BJ (cell line): ENCODE results near the gene COL4A4. TPM values are rescaled to one million over a fixed set of nuclear protein-coding genes. Genes with fewer than 3 reads are reported as not detected.

ENCODE experiments used
- CTCF ChIA-PET: fragments of 350-600 bp; formaldehyde crosslinking; extraction: SDS; loops from one replicate; lab custom pipeline; 2021; ENCODE audit warnings: antibody characterized with exemption, inconsistent platforms; lab: Yijun Ruan, JAX
- POLR2A ChIA-PET: fragments of 300-600 bp; sonication (Branson Sonifier 250); formaldehyde crosslinking; extraction: SDS; loops from one replicate; lab custom pipeline; 2021; ENCODE audit warnings: antibody characterized with exemption; lab: Charles Lee
- DNase-seq: peaks from one replicate; pipeline ENCODE4 v3.0.0-alpha.2; 2011; ENCODE audit warnings: low read depth
- H3K27me3 ChIP-seq: 2 replicates; pipeline ENCODE4 v1.6.0; 2011; ENCODE audit warnings: low read length; ENCODE audit not compliant: control insufficient read depth, insufficient read depth
- H3K36me3 ChIP-seq: 2 replicates; pipeline ENCODE4 v1.5.1; 2011; ENCODE audit warnings: low read length; ENCODE audit not compliant: control insufficient read depth, insufficient read depth
- H3K4me3 ChIP-seq: 2 replicates; pipeline ENCODE4 v1.5.1; 2011; ENCODE audit warnings: low read depth, mild to moderate bottlenecking, control low read depth, low read length
- polyA plus RNA-seq: library from polyadenylated mRNA; depleted of rRNA; stranded (reverse); fragments of >200 nt; gene quantifications from 2 replicates; pipeline ENCODE4 v1.2.3, GENCODE V29; 2011
- TF ChIP-seq, protein P1 (sequence below): IDR thresholded peaks from 2 replicates; pipeline ENCODE4 v1.5.1; 2011; ENCODE audit warnings: low read depth, mild to moderate bottlenecking, control low read depth, inconsistent platforms, low read length, moderate library complexity; ENCODE audit not compliant: insufficient read depth

The COL4A4 gene
- polyA plus RNA-seq, 1 experiment = 0.36 TPM

GRCh38 chr2:227201771-227202170 is 37.8 kb upstream of the COL4A4 start:
- no peaks in the 10 kb centered on the region for H3K36me3 ChIP-seq
- DNase-seq = no peak
- ChIA-PET POLR2A (no interaction called here), CTCF (no interaction called here)
- TF ChIP-seq, protein P1, sequence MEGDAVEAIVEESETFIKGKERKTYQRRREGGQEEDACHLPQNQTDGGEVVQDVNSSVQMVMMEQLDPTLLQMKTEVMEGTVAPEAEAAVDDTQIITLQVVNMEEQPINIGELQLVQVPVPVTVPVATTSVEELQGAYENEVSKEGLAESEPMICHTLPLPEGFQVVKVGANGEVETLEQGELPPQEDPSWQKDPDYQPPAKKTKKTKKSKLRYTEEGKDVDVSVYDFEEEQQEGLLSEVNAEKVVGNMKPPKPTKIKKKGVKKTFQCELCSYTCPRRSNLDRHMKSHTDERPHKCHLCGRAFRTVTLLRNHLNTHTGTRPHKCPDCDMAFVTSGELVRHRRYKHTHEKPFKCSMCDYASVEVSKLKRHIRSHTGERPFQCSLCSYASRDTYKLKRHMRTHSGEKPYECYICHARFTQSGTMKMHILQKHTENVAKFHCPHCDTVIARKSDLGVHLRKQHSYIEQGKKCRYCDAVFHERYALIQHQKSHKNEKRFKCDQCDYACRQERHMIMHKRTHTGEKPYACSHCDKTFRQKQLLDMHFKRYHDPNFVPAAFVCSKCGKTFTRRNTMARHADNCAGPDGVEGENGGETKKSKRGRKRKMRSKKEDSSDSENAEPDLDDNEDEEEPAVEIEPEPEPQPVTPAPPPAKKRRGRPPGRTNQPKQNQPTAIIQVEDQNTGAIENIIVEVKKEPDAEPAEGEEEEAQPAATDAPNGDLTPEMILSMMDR = no peak
- H3K4me3 ChIP-seq = no peak overlapping the region
- H3K27me3 ChIP-seq = no peaks in the 10 kb centered on the region

DNA sequence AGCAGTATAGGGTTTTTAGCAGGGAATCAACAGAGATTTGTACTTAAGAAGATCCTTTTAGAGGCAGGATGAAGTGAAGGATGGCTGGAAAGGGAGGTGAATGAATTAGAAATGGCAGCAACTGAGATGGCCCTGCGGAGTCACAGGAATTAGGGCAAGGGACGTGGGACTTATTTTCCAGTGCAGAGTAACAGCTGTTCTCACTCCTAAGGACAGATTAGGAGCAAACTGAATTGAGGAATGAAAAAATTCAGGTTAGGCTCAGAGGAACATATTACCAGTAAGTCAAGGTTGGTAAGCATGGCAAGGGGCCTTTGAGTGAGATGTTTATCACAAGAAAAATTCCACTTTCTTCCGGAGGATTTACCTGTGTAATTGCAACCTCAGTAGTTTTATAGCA is 34.9 kb upstream of the COL4A4 start:
- Histone ChIP-seq H3K36me3 (no peaks in the 10 kb centered on the region), H3K4me3 (no peak overlapping the region), H3K27me3 (no peaks in the 10 kb centered on the region)
- DNase-seq = no peak
- TF ChIP-seq, protein P1 = no peak
- ChIA-PET POLR2A (interaction anchor here (0.7 kb wide), 1 partner anchor 45 kb away, joined by 4 read pairs; no protein-coding TSS in a partner anchor), CTCF (no interaction called here)

DNA sequence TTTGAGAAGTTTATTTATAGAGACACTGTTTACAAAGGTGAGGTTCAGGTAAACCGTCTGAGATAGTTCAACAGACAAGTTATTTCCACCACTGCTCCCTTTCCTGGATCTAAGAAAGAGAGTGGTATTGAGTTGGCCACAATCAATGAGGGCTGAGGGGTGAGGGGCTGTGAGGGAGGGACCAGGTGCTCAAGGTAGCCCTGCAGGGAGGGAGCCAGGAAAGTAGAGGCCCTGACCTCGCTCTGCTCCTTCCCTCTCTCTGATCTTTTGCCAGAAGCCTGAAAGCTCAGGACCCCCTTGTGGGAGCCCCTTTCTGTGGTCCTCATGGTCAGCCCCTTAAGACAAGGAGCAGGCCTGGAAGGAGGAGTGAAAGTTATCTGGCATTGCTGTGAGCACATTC is 30.2 kb upstream of the COL4A4 start:
- ChIA-PET CTCF (no interaction called here), POLR2A (no interaction called here)
- Histone ChIP-seq H3K27me3 (no peaks in the 10 kb centered on the region), H3K36me3 (no peaks in the 10 kb centered on the region), H3K4me3 (no peak overlapping the region)
- DNase-seq = no peak
- TF ChIP-seq, protein P1 = no peak

GRCh38 chr2:227192491-227192890 is 28.5 kb upstream of the COL4A4 start:
- H3K27me3 ChIP-seq = no peaks in the 10 kb centered on the region
- ChIA-PET CTCF (no interaction called here), POLR2A (no interaction called here)
- H3K4me3 ChIP-seq = no peak overlapping the region
- DNase-seq = no peak
- H3K36me3 ChIP-seq = no peaks in the 10 kb centered on the region
- TF ChIP-seq, protein P1 = no peak

- DNase-seq = no peak
- TF ChIP-seq, protein P1 = no peak
- Histone ChIP-seq H3K36me3 (no peaks in the 10 kb centered on the region), H3K4me3 (no peak overlapping the region), H3K27me3 (no peaks in the 10 kb centered on the region)
- CTCF ChIA-PET = no interaction called here
- POLR2A ChIA-PET = interaction anchor here (0.6 kb wide), 1 partner anchor 100 kb away, joined by 4 read pairs; no protein-coding TSS in a partner anchor
Measured at GRCh38 chr2:227191367-227191766, 27.4 kb upstream of the COL4A4 start.
